ENCODE measurements around the gene POLR2A. TPM values are rescaled to one million over a fixed set of nuclear protein-coding genes. Genes with fewer than 3 reads are reported as not detected.

Gene POLR2A
- total and polyA plus RNA-seq, 2 of the 13 experiments (the other 11 are each of a cell fraction or from before 2014, with no cell fraction given): 17.8 to 18.3 TPM

GRCh38 chr17:7484067-7484918 is at the start of gene POLR2A (continued):
- TF ChIP-seq HMGXB3 (CRISPR knock-in tag; IDR thresholded peaks at IDR 0.05; ENCODE audit: borderline replicate concordance) (peak; percentile 66), ZNF572 (CRISPR knock-in tag; IDR thresholded peaks at IDR 0.05) (no peak), GPBP1L1 (CRISPR knock-in tag; IDR thresholded peaks at IDR 0.05) (no peak), ZNF563 (CRISPR knock-in tag; IDR thresholded peaks at IDR 0.05) (peak; percentile 85), IKZF5 (CRISPR knock-in tag; IDR thresholded peaks at IDR 0.05) (peak; percentile 90), THYN1 (CRISPR knock-in tag; IDR thresholded peaks at IDR 0.05; ENCODE audit: borderline replicate concordance, low read depth) (no peak), ZNF3 (CRISPR knock-in tag; IDR thresholded peaks at IDR 0.05) (no peak), ZHX1 (CRISPR knock-in tag; IDR thresholded peaks at IDR 0.05; ENCODE audit: low read depth) (peak; percentile 79; the same call in 1 of the 2 replicates), NFKBIZ (CRISPR knock-in tag; IDR thresholded peaks at IDR 0.05) (no peak; the same call in 1 of the 2 replicates), ZNF839 (CRISPR knock-in tag; IDR thresholded peaks at IDR 0.05; ENCODE audit: borderline replicate concordance) (no peak), SRY (CRISPR knock-in tag; IDR thresholded peaks at IDR 0.05) (peak; percentile 36; the same call in 1 of the 2 replicates), KLF9 (CRISPR knock-in tag; IDR thresholded peaks at IDR 0.05; ENCODE audit: low read depth) (peak; percentile 95), ZNF382 (CRISPR knock-in tag; IDR thresholded peaks at IDR 0.05; ENCODE audit: borderline replicate concordance) (no peak), HCFC1 (IDR thresholded peaks at IDR 0.05; ENCODE audit: low read depth, low read length) (no peak; the same call in 1 of the 2 replicates), BCL3 (CRISPR knock-in tag; IDR thresholded peaks at IDR 0.05) (no peak), ZNF782 (CRISPR knock-in tag; IDR thresholded peaks at IDR 0.05; ENCODE audit: borderline replicate concordance) (0 out of 2 replicates have a peak, but pooled peaks have one; percentile 20), ELF3 (CRISPR knock-in tag; IDR thresholded peaks at IDR 0.05) (peak; percentile 84), ZNF607 (CRISPR knock-in tag; IDR thresholded peaks at IDR 0.05; ENCODE audit: borderline replicate concordance) (peak; percentile 77)

Data from HepG2 (cell line).